Epithelial cell of esophagus (primary cell): ENCODE measurements around the gene PDE6D.

ENCODE experiments used
- DNase-seq: peaks from one replicate; pipeline ENCODE4 v3.0.0; 2010; ENCODE audit warnings: low read depth
- H3K4me3 ChIP-seq: 2 replicates; pipeline ENCODE4 v1.5.1; 2011; ENCODE audit warnings: mild to moderate bottlenecking, low read length, control low read depth
- CTCF ChIP-seq: IDR thresholded peaks from 2 replicates; pipeline ENCODE4 v1.5.1; 2011; ENCODE audit warnings: low read depth, mild to moderate bottlenecking, low read length, control low read depth, inconsistent platforms; ENCODE audit not compliant: insufficient read depth; ENCODE audit errors: missing control alignments

PDE6D gene

GRCh38 chr2:231689124-231689893 lies 91.8 kb downstream of the PDE6D start:
- no peak for DNase-seq
- no peak for TF ChIP-seq CTCF
- no peak overlapping the region for H3K4me3 ChIP-seq

GRCh38 chr2:231688719-231689118 lies 92.4 kb downstream of the PDE6D start:
- TF ChIP-seq CTCF = no peak
- no peak overlapping the region for H3K4me3 ChIP-seq

GRCh38 chr2:231687961-231688360 lies 93.1 kb downstream of the PDE6D start:
- DNase-seq = no peak
- no peak for TF ChIP-seq CTCF
- no peak overlapping the region for H3K4me3 ChIP-seq

More at GRCh38 chr2:231688719-231689118, 92.4 kb downstream of the PDE6D start:
- DNase-seq = no peak

GRCh38 chr2:231687133-231687852 lies 93.8 kb downstream of the PDE6D start:
- DNase-seq = peak; percentile 35
- TF ChIP-seq CTCF = peak; percentile 49
- no peak overlapping the region for H3K4me3 ChIP-seq

- no peak overlapping the region for H3K4me3 ChIP-seq
- no peak for DNase-seq
- TF ChIP-seq CTCF = no peak
Measured at GRCh38 chr2:231686192-231687100, 94.6 kb downstream of the PDE6D start.

- TF ChIP-seq CTCF = no peak
- DNase-seq = no peak
- H3K4me3 ChIP-seq = no peak overlapping the region
Measured at GRCh38 chr2:231685349-231686191, 95.5 kb downstream of the PDE6D start.
